ENCODE measurements around the gene OCIAD1. TPM values are rescaled to one million over a fixed set of nuclear protein-coding genes. Genes with fewer than 3 reads are reported as not detected.

The OCIAD1 gene
- total RNA-seq, 1 experiment from 2014 or later = 163 TPM

- DNase-seq (ENCODE audit: low read depth, low spot score) (no peak), ATAC-seq (no peak)
- no peak overlapping the region for H3K4me2 ChIP-seq (ENCODE audit: low read length)
- H4K20me1 ChIP-seq (ENCODE audit: insufficient read depth) = peaks cover 4% of the 10 kb centered on the region; the same call in 1 of the 2 replicates
- TF ChIP-seq CEBPB (IDR thresholded peaks at IDR 0.05; ENCODE audit: low read depth) (no peak), RAD21 (IDR thresholded peaks at IDR 0.05; ENCODE audit: low read depth) (no peak), TCF7L2 (IDR thresholded peaks at IDR 0.05; ENCODE audit: borderline replicate concordance, extremely low read depth, insufficient read depth, insufficient read length) (no peak), EGR1 (IDR thresholded peaks at IDR 0.05; ENCODE audit: low read depth) (no peak), EZH2phosphoT487 (IDR thresholded peaks at IDR 0.05; ENCODE audit: borderline replicate concordance) (no peak), EZH2 (IDR thresholded peaks at IDR 0.05) (no peak), SIN3A (IDR thresholded peaks at IDR 0.05; ENCODE audit: low read depth) (no peak), JUND (IDR thresholded peaks at IDR 0.05) (no peak), ZFX (IDR thresholded peaks at IDR 0.05) (no peak), REST (IDR thresholded peaks at IDR 0.05; ENCODE audit: low read depth) (no peak), SRF (IDR thresholded peaks at IDR 0.05; ENCODE audit: low read depth) (no peak), MAX (IDR thresholded peaks at IDR 0.05) (no peak), FOSL1 (IDR thresholded peaks at IDR 0.05; ENCODE audit: low read depth) (no peak), YY1 (IDR thresholded peaks at IDR 0.05; ENCODE audit: extremely low read depth, insufficient replicate concordance, low read depth, low read length) (no peak), ZNF274 (IDR thresholded peaks at IDR 0.05; ENCODE audit: low read depth, low read length) (no peak)
- H3K27ac ChIP-seq (ENCODE audit: low read depth, low read length) = no peak overlapping the region
- no peak overlapping the region for H3K4me3 ChIP-seq (replicated peaks in 1 of 2; ENCODE audit: low read depth in 1 of 2, low read length in 2 of 2)
- intact Hi-C loops (cut with micrococcal nuclease) = loop anchor here (10.0 kb wide), 1 partner anchor 279 kb away; no protein-coding TSS in a partner anchor
- no peak overlapping the region for H2AFZ ChIP-seq (ENCODE audit: low read depth, low read length, poor library complexity, severe bottlenecking)
- peaks cover 16% of the 10 kb centered on the region for H3K79me2 ChIP-seq (ENCODE audit: insufficient read depth, low read length)
- H3K9me3 ChIP-seq (ENCODE audit: control insufficient read depth in 1 of 2, insufficient read depth in 1 of 2, low read depth in 1 of 2, low read length in 2 of 2) = no peaks in the 10 kb centered on the region
- H3K4me1 ChIP-seq (ENCODE audit: control insufficient read depth in 1 of 2, insufficient read depth in 2 of 2, low read length in 2 of 2) = no peaks in the 10 kb centered on the region
- CTCF ChIA-PET = no interaction called here
- H3K9me2 ChIP-seq (ENCODE audit: insufficient read depth) = no peaks in the 10 kb centered on the region
- H3K36me3 ChIP-seq (ENCODE audit: control insufficient read depth in 1 of 2, insufficient read depth in 2 of 2, low read length in 2 of 2) = peaks cover 20 to 35% of the 10 kb centered on the region in 2 experiments
- BruUV-seq (replicated peaks) = TSS peak; percentile 16
- H3K27me3 ChIP-seq (ENCODE audit: insufficient read depth, low read length) = no peaks in the 10 kb centered on the region
- POLR2A ChIA-PET = no interaction called here
- no peak overlapping the region for H3K9ac ChIP-seq (ENCODE audit: low read length)
- RAD21 ChIA-PET (ENCODE audit: low non-redundant PET in 1 of 2, low total read pairs in 2 of 2, uncharacterized antibody in 2 of 2, unreplicated experiment in 2 of 2) = no interaction called here
Observed at GRCh38 chr4:48853604-48854394, 22.9 kb downstream of the OCIAD1 start.

Data from HCT116 (cell line).